ENCODE data around the gene SMIM32.

GRCh38 chr5:136232316-136232715 lies 39.4 kb upstream of the SMIM32 start:
- no peak for TF ChIP-seq CTCF (conservative IDR thresholded peaks at IDR 0.05; ENCODE audit: low read depth, low read length)
- TF ChIP-seq RFX5 (IDR thresholded peaks at IDR 0.05; ENCODE audit: low read depth, low read length): no peak
- no peak for TF ChIP-seq BHLHE40 (IDR thresholded peaks at IDR 0.05; ENCODE audit: low read depth, low read length)
- TF ChIP-seq POLR2A (IDR thresholded peaks at IDR 0.05; ENCODE audit: low read depth, low read length): no peak
- TF ChIP-seq, protein P1, sequence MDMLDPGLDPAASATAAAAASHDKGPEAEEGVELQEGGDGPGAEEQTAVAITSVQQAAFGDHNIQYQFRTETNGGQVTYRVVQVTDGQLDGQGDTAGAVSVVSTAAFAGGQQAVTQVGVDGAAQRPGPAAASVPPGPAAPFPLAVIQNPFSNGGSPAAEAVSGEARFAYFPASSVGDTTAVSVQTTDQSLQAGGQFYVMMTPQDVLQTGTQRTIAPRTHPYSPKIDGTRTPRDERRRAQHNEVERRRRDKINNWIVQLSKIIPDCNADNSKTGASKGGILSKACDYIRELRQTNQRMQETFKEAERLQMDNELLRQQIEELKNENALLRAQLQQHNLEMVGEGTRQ (IDR thresholded peaks at IDR 0.05; ENCODE audit: low read depth, low read length): no peak
- no peak for TF ChIP-seq MAZ (IDR thresholded peaks at IDR 0.05; ENCODE audit: borderline replicate concordance, low read depth, low read length)
- no peak for TF ChIP-seq NFE2L2 (IDR thresholded peaks at IDR 0.05; ENCODE audit: low read depth, low read length)
- TF ChIP-seq SMC3 (IDR thresholded peaks at IDR 0.05; ENCODE audit: low read depth, low read length): no peak
- TF ChIP-seq RAD21 (IDR thresholded peaks at IDR 0.05; ENCODE audit: low read length): no peak
- TF ChIP-seq MAFK (IDR thresholded peaks at IDR 0.05; ENCODE audit: low read depth, low read length): no peak
- no peak for TF ChIP-seq FOS (IDR thresholded peaks at IDR 0.05; ENCODE audit: low read depth, low read length)
- TF ChIP-seq MXI1 (IDR thresholded peaks at IDR 0.05; ENCODE audit: borderline replicate concordance, low read depth, low read length): no peak
- no peak for TF ChIP-seq CEBPB (IDR thresholded peaks at IDR 0.05; ENCODE audit: low read depth, low read length)
- TF ChIP-seq ELK1 (IDR thresholded peaks at IDR 0.05; ENCODE audit: borderline replicate concordance, low read depth, low read length): no peak

All from IMR-90 (cell line).